IPS DF 6.9 (cell line): ENCODE data around the gene METTL16.
A peak's percentile ranks its signal among the peaks of the same experiment; 100 is the strongest.

ENCODE experiments used
- DNase-seq: peaks from one replicate; pipeline ENCODE4 v3.0.0-alpha.2; 2013; ENCODE audit warnings: low read depth, low spot score
- H3K27ac ChIP-seq: one replicate; pipeline ENCODE4 v1.5.1; 2013; ENCODE audit warnings: low read length, control low read depth
- H3K27me3 ChIP-seq: 2 replicates; pipeline ENCODE4 v1.6.1; 2013; ENCODE audit warnings: mild to moderate bottlenecking, low read length; ENCODE audit not compliant: control insufficient read depth, insufficient read depth
- H3K36me3 ChIP-seq: 2 replicates; pipeline ENCODE4 v1.6.1; 2013; ENCODE audit warnings: low read length; ENCODE audit not compliant: control insufficient read depth, insufficient read depth
- H3K4me1 ChIP-seq: 2 replicates; pipeline ENCODE4 v1.6.1; 2013; ENCODE audit warnings: low read length; ENCODE audit not compliant: control insufficient read depth, insufficient read depth
- H3K4me3 ChIP-seq: 2 replicates; pipeline ENCODE4 v1.5.1; 2013; ENCODE audit warnings: mild to moderate bottlenecking, low read length
- H3K9me3 ChIP-seq: 2 replicates; pipeline ENCODE4 v1.6.1; 2013; ENCODE audit warnings: low read length, inconsistent platforms; ENCODE audit not compliant: control insufficient read depth, insufficient read depth
- WGBS: extraction: QIAGEN DNeasy Blood & Tissue Kit; methylation state at CpG from one replicate; pipeline ENCODE4 v1.1.7; 2013; ENCODE audit warnings: mixed read lengths, missing lambda C conversion rate; ENCODE audit not compliant: insufficient read length, insufficient coverage; 5-methylcytosine and 5-hydroxymethylcytosine counted together

The METTL16 gene

DNA sequence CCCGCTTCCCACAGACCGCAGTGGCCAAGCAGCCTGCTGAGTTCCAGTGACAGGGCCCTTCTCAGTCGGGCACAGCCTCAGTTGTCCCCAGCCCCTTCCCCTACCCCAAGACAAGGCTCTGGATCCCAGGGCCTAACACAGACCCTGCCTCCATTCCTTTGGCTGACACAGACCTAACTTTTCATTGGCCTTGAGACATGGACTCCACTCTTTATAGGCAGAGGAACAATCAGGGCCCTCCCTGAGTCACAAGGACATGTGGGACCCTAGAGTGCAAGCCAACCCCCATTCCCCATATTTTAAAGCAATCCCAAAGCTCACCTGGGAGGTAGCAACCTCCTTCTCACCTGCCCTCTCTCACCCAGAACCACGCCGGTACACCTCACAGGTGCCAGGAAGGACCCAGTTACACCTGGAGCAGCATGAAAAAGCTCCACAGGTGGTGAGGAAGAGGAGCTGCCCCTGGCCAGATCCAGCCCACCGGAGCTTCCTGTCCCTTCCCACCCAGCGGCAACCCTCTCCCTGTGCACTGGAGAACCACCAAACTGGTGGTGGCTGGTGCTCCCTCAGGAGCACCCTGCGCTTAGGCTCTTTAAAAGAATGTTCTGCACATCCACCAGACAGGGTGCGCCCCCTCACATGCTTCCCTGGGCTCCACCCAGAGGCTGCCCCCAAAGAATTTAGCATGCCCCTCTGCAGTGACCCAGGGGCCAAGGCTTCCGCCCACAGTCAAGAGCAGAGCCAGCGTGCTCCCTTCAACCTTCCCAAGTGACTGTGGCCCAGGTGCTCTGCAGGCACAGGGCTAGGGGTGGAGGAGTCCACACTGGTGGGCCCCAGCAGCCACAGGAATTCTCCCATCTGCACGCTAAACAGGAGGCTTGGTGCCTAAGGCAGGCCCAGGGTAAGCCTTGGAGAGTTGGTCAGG, 114.2 kb downstream of the METTL16 start:
- Histone ChIP-seq H3K4me1 (peaks cover 21% of the 10 kb centered on the region), H3K36me3 (no peaks in the 10 kb centered on the region), H3K27ac (no peak overlapping the region), H3K4me3 (no peak overlapping the region), H3K9me3 (no peaks in the 10 kb centered on the region), H3K27me3 (no peaks in the 10 kb centered on the region)
- WGBS: no CpG with 5 or more reads among the region's 12 CpGs
- no peak for DNase-seq

DNA sequence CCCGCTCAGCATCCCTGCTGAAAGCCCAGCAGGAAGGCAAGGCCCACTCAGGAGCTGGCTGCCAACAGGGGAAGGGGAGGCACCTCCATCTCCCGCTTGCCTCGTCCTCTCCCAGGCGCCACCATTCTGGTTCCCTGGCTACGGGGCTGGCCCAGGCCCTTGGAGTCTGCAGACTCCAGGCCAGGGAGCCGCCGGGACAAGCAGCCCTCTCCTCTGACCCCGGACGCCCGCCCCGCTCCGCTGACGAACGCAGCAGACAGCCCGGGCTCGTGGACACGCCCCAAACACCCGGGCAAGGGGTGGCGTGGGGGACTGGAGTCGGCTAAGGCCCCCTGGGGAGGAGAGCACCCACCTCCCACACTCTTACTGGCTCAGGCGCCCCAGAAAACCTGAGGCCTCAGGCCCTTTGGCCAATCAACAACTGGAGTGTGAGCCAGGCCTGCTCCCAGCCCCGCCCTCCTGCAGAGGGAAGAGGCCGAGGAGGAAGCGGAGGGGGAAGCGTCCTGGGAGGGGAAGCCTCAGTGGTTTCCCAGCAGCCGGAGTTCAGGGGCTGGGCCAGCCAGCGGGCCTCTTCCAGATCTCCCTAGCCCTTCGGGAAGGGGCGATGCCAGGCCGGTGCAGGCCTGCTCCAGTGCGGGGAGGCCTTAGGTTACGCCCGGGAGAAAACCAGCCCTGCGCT, 115.0 kb downstream of the METTL16 start:
- H3K4me3 ChIP-seq: peak overlapping the region; percentile 16; the same call in 1 of the 2 replicates
- no CpG with 5 or more reads among the region's 34 CpGs for WGBS
- no peaks in the 10 kb centered on the region for H3K36me3 ChIP-seq
- DNase-seq: peak; percentile 79
- no peaks in the 10 kb centered on the region for H3K27me3 ChIP-seq
- H3K4me1 ChIP-seq: peaks cover 21% of the 10 kb centered on the region
- no peak overlapping the region for H3K27ac ChIP-seq
- H3K9me3 ChIP-seq: no peaks in the 10 kb centered on the region

DNA sequence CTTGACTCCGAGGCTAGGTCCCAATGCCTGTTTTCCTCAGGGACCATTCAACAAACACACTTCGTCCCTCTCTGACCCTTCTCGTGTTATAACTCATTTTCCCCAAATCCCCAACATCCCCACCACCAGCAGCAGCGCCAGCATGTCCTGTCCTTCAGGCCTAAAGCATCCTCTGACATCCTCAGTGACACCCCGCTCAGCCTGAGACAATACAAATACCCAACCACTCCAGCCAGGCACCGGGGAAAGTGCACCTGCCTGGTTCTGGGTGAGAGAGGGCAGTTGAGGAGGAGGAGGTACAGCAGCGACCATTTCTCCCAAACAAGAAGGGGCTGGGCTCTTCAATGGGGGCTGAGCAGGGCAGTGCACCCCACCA, 115.5 kb downstream of the METTL16 start:
- H3K27me3 ChIP-seq: no peaks in the 10 kb centered on the region
- no peak for DNase-seq
- peak overlapping the region; percentile 16; the same call in 1 of the 2 replicates for H3K4me3 ChIP-seq
- H3K9me3 ChIP-seq: no peaks in the 10 kb centered on the region
- no peaks in the 10 kb centered on the region for H3K36me3 ChIP-seq
- no peak overlapping the region for H3K27ac ChIP-seq
- H3K4me1 ChIP-seq: peaks cover 21% of the 10 kb centered on the region
- no CpG with 5 or more reads among the region's 7 CpGs for WGBS

DNA sequence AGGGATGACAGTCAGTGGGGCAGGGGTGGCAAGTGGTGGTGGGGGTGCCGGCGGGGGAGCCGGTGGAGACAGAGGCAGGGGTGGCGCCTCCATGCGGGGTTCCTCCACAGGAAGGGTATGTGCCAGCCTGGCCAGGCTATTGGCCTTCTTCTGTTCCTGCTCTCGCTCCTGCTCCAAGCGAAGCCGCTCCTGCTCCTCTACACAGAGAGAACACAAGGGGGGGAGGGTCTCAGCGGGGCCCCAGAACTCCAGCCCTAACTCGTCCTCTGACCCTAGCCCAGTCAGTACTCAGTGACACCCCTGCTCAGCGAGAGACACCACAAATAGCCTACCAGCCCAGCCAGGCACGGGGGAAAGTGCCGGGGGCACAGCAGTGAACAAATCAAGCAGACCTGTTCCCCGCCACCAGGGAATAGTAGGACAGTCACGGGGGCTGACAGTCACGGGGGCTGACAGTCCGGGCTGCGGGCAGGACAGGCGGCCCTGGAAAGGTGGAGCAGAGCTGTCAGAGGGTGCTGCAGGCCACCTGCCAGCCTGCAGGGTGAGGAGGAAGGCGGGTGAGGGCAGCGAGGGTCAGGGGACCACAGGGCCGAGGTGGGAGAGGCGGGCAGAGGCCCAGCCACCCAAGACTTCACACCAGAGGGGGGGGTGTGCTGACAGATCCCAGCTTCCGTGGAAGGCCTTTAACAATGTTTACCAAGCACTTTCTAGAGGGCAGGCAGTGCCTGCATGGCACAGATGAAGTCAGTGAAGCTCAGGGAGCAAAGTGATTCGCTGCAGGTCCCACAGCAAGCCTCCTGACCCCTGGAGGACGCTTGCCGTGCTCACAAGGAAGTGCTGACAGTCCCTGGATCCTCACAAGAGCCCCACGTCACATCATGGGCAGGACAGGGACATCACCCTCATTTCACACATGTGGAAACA, 116.2 kb downstream of the METTL16 start:
- H3K36me3 ChIP-seq: no peaks in the 10 kb centered on the region
- no CpG with 5 or more reads among the region's 28 CpGs for WGBS
- no peaks in the 10 kb centered on the region for H3K27me3 ChIP-seq
- no peak overlapping the region for H3K4me3 ChIP-seq
- no peak for DNase-seq
- H3K27ac ChIP-seq: no peak overlapping the region
- H3K9me3 ChIP-seq: no peaks in the 10 kb centered on the region
- H3K4me1 ChIP-seq: peaks cover 21% of the 10 kb centered on the region

DNA sequence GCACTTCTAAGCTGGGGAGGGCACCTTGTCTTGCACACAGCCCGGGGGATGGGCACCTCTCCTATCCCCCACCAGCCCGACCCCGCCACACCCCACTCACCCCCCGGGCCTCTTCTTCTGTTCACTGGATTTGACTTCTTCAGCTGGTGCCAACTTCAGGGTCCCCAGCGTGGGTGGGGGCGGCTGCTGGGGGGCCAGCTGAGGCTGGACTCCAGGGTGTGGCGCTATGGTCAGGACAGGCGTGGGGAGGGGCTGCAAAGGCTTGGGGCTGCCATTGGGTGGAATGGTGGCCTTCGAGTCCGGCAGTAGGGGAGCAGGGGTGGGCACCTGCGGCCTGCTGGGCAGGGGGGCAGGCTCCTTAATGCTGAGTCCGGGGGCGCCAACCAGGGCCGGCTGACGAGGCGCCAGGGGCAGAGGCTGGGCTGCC, 116.9 kb downstream of the METTL16 start:
- Histone ChIP-seq H3K36me3 (no peaks in the 10 kb centered on the region), H3K9me3 (no peaks in the 10 kb centered on the region), H3K27ac (no peak overlapping the region), H3K27me3 (no peaks in the 10 kb centered on the region), H3K4me1 (peaks cover 21% of the 10 kb centered on the region), H3K4me3 (no peak overlapping the region)
- WGBS: no CpG with 5 or more reads among the region's 16 CpGs
- DNase-seq: no peak

DNA sequence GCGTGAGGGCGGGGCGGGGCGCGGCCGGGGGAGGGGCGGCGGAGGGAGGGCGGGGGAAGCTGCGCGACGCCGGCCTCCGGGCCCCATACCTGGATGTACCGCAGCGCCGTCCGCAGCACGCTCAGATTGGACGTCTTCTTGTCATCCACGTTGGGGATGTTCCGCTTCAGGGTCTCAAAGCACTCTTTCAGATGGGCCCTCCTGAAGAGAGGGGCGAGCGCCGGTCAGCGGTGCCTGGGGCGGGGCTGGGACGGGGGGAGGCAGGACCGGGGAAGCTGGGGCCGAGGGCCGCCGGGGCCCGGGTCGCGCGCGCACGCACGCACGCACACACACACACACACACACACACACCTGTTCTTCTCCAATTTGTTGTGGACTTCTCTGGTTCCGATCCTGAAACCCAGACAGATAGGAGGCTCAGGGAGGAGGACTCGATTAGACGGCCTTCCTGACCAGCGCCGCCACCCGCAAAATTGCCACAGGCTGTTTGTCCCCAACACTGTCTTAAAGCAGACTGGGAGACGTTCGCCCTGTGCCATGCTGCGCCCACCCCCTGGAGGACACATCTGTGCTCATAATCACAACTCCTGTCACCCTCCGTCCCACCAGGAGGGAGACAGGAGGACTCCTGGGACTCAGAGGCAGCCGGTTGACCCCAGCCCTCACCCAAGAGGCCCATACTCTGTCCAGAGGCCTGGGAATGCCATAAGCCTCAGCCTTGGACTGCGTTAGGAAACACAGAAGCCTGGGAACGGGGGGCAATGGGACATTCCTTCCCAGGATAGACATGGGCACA, 117.5 kb downstream of the METTL16 start:
- no peaks in the 10 kb centered on the region for H3K36me3 ChIP-seq
- no peaks in the 10 kb centered on the region for H3K27me3 ChIP-seq
- DNase-seq: no peak
- peaks cover 21% of the 10 kb centered on the region for H3K4me1 ChIP-seq
- WGBS: no CpG with 5 or more reads among the region's 53 CpGs
- H3K4me3 ChIP-seq: peak overlapping the region; percentile 60; the same call in 1 of the 2 replicates
- H3K9me3 ChIP-seq: no peaks in the 10 kb centered on the region
- H3K27ac ChIP-seq: no peak overlapping the region

DNA sequence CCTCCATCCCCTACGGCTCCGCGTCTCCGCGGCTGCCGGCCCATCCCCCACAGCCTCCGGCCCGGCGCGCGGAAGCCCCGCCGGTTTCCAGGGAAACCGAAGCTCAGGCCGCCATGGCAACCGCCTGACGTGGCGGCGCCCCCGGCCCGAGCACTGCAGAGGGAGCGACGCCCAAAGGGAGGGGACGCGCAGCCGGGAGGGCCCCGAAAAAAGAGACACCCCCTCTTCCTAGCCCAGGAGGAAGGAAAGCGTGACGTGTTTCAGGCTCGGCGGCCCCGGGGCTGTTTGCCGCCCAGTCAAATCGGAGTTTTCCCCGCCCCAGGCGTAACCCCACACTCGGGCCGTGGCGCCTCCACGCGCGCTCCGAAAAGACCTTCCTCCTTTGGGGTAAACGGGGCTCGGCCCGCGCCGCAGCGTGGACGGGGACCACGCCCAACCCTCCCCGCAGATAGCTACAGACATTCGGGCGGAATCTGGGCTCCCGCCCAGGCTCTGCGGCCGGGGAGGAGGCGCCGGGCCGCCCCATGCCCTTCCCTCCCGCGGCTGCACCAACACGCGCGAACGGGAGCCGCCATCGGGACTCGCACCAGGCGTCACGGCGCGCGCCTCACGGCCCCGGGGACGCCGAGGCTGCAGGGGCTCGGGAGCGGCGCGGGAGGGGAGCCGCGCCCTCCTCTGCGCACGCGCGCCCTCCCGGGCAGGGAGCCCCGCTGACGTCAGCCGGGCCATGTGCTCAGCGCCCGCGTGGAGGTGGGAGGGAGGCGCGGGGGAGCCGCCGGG, 118.3 kb downstream of the METTL16 start:
- Histone ChIP-seq H3K27me3 (no peaks in the 10 kb centered on the region), H3K36me3 (no peaks in the 10 kb centered on the region), H3K27ac (no peak overlapping the region), H3K4me3 (peak overlapping the region; percentile 60; the same call in 1 of the 2 replicates), H3K9me3 (no peaks in the 10 kb centered on the region), H3K4me1 (peaks cover 20% of the 10 kb centered on the region)
- no peak for DNase-seq
- WGBS: no CpG with 5 or more reads among the region's 99 CpGs

DNA sequence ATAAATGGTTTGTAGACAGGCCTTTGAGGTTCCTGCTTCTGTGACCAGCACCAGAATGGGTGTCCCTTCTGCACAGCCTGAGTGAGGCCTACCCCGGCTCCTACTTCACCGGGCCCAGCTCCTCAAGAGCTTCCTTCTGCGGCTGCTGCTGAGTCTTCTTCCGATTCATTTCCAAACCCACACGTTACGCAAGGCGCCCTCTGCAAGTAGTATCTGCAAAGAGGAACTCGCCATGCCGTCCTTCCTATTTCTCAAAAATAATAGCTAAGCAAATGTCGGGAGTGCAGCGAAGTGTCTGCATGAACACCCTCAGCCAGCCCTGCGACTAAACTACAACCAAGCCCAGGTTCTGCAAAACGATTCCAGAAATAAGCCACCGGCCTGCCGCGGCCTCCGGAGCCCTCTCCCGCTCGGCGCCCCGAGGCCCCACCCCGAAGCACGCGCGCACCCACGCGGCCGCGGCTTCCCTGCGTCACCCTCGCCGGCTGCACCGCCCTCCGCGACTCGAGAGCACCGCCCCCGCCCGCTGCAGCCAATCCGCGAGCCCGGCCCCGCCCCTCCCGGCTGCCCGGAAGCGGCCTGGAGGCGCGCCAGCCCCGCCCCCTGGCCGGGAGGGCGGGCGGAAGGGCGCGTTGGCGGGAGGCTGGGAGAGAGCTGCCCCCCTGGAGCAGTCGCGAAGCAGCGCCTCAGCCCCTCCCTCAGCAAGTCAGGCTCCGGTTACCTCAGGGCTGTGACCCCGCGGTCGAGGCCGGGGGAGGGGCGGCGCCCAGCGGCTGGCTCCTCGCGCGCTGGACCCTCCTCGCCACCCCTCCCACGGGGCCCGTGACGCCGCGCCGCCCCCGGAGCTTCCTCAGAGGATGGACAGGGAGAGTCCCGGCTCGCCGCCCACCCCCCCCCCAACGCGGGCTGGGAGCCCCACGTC, 119.2 kb downstream of the METTL16 start:
- no peaks in the 10 kb centered on the region; the same call in 1 of the 2 replicates for H3K36me3 ChIP-seq
- no CpG with 5 or more reads among the region's 83 CpGs for whole genome bisulfite sequencing
- peak; percentile 75 for DNase-seq
- H3K4me1 ChIP-seq: peaks cover 13% of the 10 kb centered on the region
- H3K27ac ChIP-seq: no peak overlapping the region
- H3K9me3 ChIP-seq: no peaks in the 10 kb centered on the region
- no peaks in the 10 kb centered on the region for H3K27me3 ChIP-seq
- peak overlapping the region; percentile 60; the same call in 1 of the 2 replicates for H3K4me3 ChIP-seq
